ENCODE results near the gene GPS2.

GRCh38 chr17:7279448-7279847, 35.7 kb downstream of the GPS2 start:
- no peak for TF ChIP-seq GATA3 (IDR thresholded peaks at IDR 0.05; ENCODE audit: low read depth, low read length)
- TF ChIP-seq GATA2 (IDR thresholded peaks at IDR 0.05; ENCODE audit: low read depth, low read length): no peak
